Tibial nerve (tissue), 3 donors: ENCODE measurements around the gene DAG1.

ENCODE experiments used
- POLR2A ChIP-seq, 2 donors: fragments of 450-650 bp; IDR thresholded peaks; one replicate each; pipeline ENCODE4 v1.6.1; 2017; ENCODE audit warnings: antibody characterized with exemption in 2 of 2, mild to moderate bottlenecking in 2 of 2, moderate library complexity in 2 of 2
- TF ChIP-seq, protein P1 (sequence below), 5 experiments: fragments of 200-600 bp in 3 of 5; fragments of 450-650 bp in 2 of 5; sonication (generic) in 3 of 5; IDR thresholded peaks; one replicate each; pipeline ENCODE4 v1.5.1; 2016 to 2019; ENCODE audit warnings: antibody characterized with exemption in 5 of 5, mild to moderate bottlenecking in 3 of 5, moderate library complexity in 2 of 5

DNA sequence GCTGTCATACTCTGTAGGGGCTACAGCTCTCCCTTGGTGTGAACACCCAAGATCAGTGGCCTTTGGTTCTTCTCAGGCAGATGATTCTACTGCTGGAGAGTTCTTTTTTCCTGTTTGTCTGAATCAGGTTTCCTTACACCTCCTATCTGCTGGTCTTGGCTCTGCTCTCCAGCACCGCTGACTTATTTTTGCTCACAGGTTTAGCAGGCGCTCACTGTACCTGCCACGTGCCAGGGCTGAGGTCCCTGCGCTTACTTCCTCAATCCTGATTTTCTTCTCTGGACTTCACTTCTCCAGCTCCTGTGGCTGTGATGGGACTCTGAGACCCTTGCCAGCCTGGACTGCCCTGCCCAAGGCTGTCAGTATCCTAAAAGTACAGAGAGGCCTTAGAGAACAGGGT is 93.7 kb downstream of the DAG1 start:
- TF ChIP-seq, protein P1, sequence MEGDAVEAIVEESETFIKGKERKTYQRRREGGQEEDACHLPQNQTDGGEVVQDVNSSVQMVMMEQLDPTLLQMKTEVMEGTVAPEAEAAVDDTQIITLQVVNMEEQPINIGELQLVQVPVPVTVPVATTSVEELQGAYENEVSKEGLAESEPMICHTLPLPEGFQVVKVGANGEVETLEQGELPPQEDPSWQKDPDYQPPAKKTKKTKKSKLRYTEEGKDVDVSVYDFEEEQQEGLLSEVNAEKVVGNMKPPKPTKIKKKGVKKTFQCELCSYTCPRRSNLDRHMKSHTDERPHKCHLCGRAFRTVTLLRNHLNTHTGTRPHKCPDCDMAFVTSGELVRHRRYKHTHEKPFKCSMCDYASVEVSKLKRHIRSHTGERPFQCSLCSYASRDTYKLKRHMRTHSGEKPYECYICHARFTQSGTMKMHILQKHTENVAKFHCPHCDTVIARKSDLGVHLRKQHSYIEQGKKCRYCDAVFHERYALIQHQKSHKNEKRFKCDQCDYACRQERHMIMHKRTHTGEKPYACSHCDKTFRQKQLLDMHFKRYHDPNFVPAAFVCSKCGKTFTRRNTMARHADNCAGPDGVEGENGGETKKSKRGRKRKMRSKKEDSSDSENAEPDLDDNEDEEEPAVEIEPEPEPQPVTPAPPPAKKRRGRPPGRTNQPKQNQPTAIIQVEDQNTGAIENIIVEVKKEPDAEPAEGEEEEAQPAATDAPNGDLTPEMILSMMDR (IDR thresholded peaks at IDR 0.05): no peak
- no peak for TF ChIP-seq POLR2A (IDR thresholded peaks at IDR 0.05)
